ENCODE results near the gene SPATA21. TPM values are rescaled to one million over a fixed set of nuclear protein-coding genes. Genes with fewer than 3 reads are reported as not detected.

SPATA21 gene
- total and polyA plus RNA-seq, 10 of the 15 experiments (the other 5 are each of a cell fraction or from before 2014, with no cell fraction given) = 0.05 to 1.1 (median 0.24) TPM; not detected in 1

DNA sequence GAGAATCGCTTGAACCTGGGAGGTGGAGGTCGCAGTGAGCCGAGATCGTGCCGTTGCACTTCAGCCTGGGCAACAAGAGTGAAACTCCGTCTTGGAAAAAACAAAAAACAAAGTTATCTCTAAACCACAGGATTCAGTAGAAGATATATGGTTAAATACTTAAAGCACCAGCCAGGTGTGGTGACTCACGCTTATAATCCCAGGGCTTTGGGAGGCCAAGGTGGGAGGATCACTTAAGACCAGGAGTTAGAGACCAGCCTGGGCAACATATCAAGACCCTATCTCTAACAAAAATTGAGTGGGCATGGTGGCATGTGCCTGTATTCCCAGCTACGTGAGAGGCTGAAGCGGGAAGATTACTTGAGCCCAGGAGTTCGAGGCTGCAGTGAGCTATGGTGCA, 8.9 kb upstream of the SPATA21 start (continued):
- no peak for TF ChIP-seq MEF2B (IDR thresholded peaks at IDR 0.05; ENCODE audit: partially characterized antibody, poor library complexity, severe bottlenecking)
- no peak for TF ChIP-seq EZH2 (IDR thresholded peaks at IDR 0.05; ENCODE audit: borderline replicate concordance, control insufficient read depth, low read depth, low read length)
- TF ChIP-seq, protein P1, sequence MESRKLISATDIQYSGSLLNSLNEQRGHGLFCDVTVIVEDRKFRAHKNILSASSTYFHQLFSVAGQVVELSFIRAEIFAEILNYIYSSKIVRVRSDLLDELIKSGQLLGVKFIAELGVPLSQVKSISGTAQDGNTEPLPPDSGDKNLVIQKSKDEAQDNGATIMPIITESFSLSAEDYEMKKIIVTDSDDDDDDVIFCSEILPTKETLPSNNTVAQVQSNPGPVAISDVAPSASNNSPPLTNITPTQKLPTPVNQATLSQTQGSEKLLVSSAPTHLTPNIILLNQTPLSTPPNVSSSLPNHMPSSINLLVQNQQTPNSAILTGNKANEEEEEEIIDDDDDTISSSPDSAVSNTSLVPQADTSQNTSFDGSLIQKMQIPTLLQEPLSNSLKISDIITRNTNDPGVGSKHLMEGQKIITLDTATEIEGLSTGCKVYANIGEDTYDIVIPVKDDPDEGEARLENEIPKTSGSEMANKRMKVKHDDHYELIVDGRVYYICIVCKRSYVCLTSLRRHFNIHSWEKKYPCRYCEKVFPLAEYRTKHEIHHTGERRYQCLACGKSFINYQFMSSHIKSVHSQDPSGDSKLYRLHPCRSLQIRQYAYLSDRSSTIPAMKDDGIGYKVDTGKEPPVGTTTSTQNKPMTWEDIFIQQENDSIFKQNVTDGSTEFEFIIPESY (IDR thresholded peaks at IDR 0.05) = no peak
- TF ChIP-seq, protein P2, sequence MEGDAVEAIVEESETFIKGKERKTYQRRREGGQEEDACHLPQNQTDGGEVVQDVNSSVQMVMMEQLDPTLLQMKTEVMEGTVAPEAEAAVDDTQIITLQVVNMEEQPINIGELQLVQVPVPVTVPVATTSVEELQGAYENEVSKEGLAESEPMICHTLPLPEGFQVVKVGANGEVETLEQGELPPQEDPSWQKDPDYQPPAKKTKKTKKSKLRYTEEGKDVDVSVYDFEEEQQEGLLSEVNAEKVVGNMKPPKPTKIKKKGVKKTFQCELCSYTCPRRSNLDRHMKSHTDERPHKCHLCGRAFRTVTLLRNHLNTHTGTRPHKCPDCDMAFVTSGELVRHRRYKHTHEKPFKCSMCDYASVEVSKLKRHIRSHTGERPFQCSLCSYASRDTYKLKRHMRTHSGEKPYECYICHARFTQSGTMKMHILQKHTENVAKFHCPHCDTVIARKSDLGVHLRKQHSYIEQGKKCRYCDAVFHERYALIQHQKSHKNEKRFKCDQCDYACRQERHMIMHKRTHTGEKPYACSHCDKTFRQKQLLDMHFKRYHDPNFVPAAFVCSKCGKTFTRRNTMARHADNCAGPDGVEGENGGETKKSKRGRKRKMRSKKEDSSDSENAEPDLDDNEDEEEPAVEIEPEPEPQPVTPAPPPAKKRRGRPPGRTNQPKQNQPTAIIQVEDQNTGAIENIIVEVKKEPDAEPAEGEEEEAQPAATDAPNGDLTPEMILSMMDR (IDR thresholded peaks at IDR 0.05 in 2 of 3, conservative IDR thresholded peaks at IDR 0.05 in 1 of 3; ENCODE audit: control insufficient read depth in 2 of 3, extremely low read depth in 1 of 3, insufficient read depth in 1 of 3, low read depth in 3 of 3, low read length in 3 of 3) = no peak
- no peak for TF ChIP-seq IKZF2 (IDR thresholded peaks at IDR 0.05)
- TF ChIP-seq STAT1 (conservative IDR thresholded peaks at IDR 0.05) = no peak
- no peak for TF ChIP-seq PRDM15 (CRISPR knock-in tag; IDR thresholded peaks at IDR 0.05)
- no peak for TF ChIP-seq CEBPZ (IDR thresholded peaks at IDR 0.05; ENCODE audit: low read depth, low read length)

All from GM12878 (cell line).